SK-MEL-5 (cell line): Measurements from ENCODE around the gene ADCK1. TPM values are rescaled to one million over a fixed set of nuclear protein-coding genes. Genes with fewer than 3 reads are reported as not detected.
"Not testable (repeated sequence)": the region's sequence is repeated elsewhere in the genome, so short reads cannot be mapped to it uniquely, and the experiment has no call there.

Experiments
- DNase-seq: peaks from one replicate; pipeline ENCODE4 v3.0.0-alpha.2; 2016; ENCODE audit warnings: low read depth, low spot score
- in situ Hi-C: cut with HindIII; loops from 2 replicates; pipeline ENCODE4 v1.10.0; 2016; ENCODE audit warnings: low sequenced_read_pairs, high pct_unique_total_duplicates, low pct_unique_long_range_greater_than_20kb
- polyA plus RNA-seq, 2 experiments: library from polyadenylated mRNA; depleted of rRNA; stranded (reverse); fragments of >200 nt; gene quantifications; 2 replicates each; pipeline ENCODE4 v1.2.3, GENCODE V29; 2015
- total RNA-seq: library from RNA; depleted of rRNA; stranded (reverse); fragments of >200 nt; shearing (Covaris generic); gene quantifications from 2 replicates; pipeline ENCODE4 v1.2.3, GENCODE V29; 2014; rRNA removed

Gene ADCK1, protein sequence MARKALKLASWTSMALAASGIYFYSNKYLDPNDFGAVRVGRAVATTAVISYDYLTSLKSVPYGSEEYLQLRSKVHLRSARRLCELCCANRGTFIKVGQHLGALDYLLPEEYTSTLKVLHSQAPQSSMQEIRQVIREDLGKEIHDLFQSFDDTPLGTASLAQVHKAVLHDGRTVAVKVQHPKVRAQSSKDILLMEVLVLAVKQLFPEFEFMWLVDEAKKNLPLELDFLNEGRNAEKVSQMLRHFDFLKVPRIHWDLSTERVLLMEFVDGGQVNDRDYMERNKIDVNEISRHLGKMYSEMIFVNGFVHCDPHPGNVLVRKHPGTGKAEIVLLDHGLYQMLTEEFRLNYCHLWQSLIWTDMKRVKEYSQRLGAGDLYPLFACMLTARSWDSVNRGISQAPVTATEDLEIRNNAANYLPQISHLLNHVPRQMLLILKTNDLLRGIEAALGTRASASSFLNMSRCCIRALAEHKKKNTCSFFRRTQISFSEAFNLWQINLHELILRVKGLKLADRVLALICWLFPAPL
- 5.9 and 6.5 TPM in 2 replicates for total RNA-seq
- polyA plus RNA-seq (2015; cell fraction: cytosol; rRNA removed): 14.7 and 15.3 TPM in 2 replicates
- polyA plus RNA-seq (2015; cell fraction: nucleus; rRNA removed): 44.7 and 65.2 TPM in 2 replicates

DNA sequence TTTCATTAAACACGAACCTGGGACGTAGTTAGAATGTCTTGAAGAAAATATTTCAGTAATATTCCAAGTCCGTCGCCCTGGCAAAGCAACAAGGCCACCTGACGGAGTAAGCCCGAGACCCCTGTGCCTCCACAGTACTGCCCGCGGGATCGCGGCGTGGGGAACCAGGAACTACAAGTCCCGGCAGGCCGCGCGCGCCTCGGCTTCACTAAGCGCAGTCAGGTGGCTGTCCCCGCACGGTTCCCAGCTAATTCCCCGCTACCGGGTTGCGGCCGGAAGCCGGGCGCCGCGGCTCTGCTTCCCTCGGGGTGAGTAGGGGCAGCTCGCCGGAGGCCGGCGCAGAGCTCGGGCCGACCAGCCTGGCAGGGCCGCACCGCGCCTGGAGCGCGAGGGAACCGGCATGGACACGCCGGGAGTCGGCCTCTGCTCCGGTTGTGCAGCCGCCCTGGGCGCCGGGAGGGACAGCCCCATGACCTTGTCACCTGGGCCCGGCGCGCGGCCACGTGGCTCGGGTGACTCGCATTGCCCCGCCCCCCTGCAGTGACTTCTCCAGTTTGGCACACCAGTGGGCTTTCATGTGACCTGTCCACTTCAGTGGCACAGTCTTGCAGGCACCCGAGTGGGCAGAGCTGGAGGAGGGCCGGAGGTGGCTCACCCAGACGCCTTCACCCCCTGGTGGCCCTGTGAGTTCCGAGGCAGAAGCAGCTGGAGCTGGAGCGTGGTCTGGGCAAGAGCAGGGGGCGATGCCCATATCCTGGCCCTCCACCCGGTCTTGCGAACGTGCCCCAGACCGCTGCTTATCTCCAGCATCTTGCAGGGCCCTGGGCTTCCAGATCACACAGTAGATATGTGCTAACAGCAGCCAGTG, at the start of gene ADCK1:
Gene ADCK1, plus strand, starts transcription at position 247 of the 868 bp plus-strand sequence. CDS start 18,870 bp downstream, outside the sequence.
- DNase-seq: peak; percentile 83
- in situ Hi-C loops: no loop called here

DNA sequence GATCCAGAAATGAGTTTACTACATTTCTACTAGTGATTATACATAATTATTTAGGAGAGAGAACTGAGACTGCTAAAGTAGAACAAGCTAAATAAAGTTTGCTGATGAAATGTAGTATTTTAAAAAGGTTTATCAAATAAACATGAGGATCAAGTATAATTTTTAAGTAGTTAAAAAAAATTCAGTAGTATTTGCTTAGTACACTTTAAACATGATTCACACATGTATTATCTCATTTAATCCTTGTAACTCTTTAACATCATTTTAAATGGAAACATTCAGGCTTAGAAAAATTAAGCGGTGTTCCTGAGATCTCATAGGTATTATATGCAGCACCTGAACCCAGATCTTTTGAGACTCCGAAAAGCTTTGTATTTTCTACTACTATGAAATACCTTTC, 47.6 kb upstream of the ADCK1 start:
- in situ Hi-C loops: no loop called here
- no peak for DNase-seq

DNA sequence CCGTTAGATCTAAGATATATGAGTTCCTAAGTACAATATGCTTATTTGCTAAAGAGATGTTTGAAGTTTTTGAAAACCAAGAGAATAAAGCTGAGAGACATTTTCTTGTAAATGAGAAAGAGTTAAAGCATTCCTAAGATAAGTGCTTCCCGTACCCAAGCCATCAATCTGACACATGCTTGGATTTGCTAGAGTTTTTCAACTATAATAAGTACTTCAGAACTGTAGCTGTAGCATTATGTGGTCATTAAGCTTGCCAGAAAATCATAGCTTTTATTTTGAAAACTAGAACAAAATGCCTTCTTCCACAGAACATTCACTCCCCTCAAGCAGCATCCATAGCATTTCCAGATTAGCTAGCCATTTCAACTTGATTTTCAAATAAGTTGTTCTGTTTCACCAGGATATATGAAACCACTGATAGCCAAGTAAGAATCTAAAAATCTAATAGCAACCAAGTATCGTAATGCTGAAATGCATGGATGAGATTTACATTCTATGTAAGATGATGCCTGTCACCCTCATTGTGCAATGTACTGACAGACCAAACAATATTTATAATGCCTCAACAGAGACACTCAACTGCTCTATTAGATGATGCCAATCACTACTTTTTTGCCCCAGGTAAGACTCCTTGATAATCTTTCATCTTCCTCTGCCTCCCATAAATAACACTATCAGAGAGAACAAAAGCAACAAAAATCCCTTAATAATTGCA, 47.0 kb upstream of the ADCK1 start:
- no peak for DNase-seq
- in situ Hi-C loops: no loop called here

DNA sequence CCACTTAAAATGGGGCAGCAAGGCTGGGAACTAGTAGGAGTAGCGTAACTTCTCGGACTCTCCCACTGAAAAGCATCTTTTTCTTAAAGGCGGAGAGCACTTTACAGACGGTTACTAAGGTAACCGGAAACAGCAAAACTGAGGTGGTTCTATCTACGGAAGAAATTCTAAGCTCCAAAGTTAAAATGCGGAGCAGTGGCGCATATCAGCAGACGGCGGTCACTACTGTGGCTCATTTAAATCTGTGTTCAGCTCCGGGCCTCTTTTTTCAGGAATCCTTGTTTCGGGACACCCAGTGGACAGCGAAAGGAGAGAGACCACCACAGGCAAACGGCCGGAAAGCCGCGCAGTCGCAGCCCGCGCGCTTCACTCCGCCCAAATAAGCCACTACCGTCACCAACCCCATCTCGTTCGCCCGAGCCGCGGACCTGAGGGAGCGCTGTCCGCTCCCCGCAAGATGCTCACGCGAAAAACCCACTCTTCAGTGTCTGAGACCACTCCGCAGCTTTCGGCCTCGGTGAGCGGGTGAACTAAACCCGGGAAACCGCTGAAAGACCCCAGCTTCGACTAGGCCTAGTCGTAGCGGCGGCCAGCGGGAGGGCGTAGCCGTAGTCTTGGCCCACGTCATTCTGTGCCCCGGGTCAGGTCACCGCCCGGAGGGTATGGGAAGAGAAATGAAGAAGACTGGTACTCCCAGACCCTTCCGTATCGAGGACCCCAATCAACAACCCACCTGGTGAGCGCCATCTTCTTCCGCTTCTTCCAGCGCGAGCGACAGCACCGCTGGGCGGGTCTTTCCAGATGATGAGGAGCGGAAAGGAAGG, 39.3 kb upstream of the ADCK1 start, which contains the start of gene SNW1:
Gene SNW1, minus strand, starts transcription at position 776 of the 824 bp plus-strand sequence. Its CDS starts 29 bp downstream, at position 747.
- peak; percentile 94 for DNase-seq
- in situ Hi-C loops: no loop called here

DNA sequence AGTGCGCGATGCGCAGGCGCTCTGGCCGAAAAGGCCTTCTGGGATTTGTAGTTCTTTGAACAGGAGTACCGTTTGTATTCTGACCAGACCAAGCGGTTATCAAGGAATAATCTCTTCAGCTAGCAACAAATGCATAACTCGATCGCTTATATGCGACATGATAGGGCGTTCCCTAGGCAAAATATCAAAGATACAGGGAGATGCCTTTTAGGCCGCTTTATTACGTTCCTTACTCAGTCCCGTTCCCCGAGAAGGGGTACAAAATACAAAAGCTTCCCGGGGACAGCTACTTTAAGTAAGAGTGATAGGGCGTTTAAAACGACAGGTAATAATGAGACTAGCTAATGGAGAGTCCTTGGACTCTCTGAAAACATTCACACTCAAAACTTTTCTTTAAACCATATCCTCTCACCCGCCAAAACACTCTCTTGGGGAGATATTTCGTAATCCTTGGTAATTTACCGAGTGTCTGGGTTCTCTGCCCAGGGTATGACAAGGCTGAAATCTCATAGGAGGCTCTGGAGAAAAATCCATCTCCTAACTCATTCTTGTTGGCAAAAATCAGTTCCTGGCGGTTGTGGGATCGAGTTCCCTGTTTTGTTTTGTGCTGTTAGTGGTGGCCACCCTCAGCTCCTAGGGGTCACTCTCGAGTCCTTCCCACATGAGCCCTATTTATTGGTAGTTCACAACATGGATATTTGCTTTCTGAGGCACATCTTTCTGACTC, 38.5 kb upstream of the ADCK1 start:
- in situ Hi-C loops: no loop called here
- DNase-seq: peak; percentile 57

DNA sequence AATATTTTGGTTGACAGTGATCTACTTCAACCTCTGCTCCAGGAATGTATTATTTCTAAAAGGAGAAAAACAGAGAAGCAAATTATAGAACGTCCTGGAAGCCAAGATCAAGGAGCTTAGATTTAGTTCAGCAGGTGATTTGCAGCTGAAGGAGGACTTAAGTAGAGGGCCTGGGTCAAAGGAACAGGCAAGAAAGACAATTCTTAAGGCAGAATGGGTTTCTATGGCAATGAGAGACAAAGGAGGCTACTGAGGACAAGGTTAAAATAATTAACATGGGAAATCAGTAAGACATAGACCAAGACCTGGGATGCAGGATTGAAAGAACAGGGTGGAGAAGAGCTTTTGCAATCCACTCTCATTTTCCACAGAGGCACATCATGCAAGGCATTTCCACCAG, 36.6 kb upstream of the ADCK1 start:
- in situ Hi-C loops: no loop called here
- DNase-seq: no peak

DNA sequence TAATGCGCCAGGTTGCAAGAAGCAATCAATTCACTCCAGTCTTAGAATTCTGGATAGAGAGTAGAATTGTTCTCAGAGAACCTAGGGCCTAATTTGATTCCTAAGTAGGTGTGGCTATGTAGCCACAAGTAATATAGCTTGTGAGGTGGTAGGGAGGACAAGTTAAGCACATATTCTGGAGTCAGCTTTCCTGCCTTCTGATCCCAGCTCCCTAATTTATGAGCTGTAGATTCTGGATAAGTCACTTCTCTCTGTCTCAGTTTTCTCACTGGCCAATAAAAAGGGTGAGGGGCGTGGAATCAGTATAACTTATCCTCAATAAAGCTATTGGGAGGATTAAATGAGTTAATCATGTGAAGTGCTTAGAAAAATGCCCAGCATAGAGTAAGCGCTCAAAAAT, 35.9 kb upstream of the ADCK1 start:
- DNase-seq: no peak
- in situ Hi-C loops: no loop called here

DNA sequence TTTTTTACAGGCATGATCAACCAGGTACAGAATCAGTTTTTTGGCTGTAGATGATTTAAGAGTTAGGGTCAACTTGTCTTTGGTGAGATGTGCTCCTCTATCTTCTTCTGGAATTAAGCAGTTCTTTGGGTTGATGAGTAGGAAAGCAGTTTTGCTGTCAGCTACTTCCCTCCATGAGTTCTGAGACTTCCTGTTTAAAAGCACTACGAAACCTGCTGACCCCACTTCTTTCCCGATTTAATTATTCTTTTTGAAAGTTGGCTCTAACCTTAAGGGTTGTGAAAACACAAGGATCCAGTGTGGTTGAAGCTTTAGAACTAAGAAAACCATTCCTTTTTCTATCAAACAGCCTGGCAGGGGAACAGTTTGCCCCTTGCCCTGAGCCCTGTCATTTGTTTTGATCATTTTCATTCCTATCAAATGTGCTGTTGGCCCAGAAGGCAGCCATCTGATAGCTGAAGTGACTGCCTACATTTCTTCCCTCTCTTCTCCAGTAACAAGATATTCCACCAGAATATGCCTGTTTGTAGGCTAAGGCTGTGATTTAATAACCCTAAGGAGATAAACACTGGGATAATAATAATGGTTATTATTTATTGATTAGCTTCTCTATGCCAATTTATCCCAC, 31.4 kb upstream of the ADCK1 start:
- DNase-seq, in situ Hi-C loops: not testable (repeated sequence)

DNA sequence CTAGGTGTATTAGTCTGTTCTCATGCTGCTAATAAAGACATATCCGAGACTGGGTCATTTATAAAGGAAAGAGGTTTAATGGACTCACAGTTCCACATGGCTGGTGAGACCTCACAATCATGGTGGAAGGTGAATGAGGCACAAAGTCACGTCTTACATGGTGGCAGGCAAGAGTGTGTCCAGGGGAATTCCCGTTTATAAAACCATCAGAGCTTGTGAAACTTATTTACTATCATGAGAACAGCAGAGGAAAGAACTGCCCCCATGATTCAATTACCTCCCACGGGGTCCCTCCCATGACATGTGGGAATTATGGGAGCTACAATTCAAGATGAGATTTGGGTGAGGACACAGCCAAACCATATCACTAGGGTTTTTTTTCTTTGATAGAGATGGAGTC, 25.9 kb upstream of the ADCK1 start:
- in situ Hi-C loops, DNase-seq: not testable (repeated sequence)

DNA sequence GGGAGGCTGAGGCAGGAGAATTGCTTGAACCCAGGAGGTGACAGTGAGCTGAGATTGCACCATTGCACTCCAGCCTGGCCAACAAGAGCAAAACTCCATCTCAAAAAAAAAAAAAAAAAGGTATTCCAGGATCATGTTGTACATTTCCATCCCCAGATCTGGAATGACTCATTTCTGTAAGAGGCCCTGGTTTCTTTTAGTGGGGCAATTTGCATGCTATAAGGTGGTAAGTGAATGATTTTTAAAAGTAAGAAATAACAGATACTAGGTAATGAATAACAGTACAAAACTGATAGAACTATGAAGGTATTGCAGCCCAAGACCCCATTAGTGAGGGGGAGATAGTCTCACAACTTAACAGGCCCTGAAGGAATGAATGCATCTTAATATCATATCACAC, 17.7 kb upstream of the ADCK1 start:
- in situ Hi-C loops: no loop called here
- DNase-seq: no peak

DNA sequence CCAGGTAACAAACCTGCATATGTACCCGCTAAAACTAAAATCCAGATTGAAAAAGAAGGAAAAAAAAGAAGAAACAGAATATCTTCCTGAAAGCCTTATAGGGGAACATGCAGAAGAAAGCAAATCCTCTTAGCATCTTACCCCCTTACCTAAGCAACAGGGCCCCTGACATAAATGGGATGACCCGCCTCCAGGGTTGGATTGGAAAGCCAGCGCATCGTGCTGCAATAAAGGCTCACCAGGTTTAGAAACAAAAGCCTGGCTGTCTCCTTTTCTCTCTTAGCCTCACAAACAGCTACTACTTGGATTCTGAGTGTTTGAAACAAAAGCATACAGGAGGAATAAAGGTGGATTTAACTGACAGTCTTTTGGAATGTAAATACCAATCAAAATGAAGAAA, 13.8 kb upstream of the ADCK1 start:
- in situ Hi-C loops: no loop called here
- DNase-seq: no peak

DNA sequence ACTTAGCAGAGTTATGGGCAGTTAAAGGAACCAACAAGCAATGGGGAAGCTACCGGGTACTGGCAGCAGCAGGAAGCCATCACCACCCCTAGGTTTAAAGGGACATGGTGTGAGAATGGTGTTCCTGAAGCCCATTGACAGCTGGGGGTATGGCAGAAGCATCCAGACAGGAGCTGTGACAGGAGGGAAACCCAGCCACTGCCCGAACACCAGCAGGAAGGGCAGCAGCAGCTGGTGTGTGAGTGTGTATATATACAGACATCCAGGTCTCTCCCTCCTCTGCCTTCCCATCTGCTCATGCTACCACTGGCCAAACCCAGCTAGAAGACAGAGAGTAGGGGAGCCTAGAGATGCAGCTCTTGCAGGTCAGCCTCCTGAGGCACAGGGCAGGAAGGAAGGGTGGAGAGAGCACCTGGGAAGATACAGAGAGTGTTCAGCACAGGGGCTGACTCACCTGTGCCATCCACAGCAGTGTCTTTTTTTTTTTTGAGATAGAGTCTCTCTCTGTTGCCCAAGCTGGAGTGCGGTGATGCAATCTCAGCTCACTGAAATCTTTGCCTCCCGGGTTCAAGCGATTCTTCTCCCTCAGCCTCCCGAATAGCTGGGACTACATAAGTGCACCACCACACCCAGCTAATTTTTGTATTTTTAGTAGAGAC, 9.2 kb upstream of the ADCK1 start:
- DNase-seq: no peak
- in situ Hi-C loops: no loop called here

DNA sequence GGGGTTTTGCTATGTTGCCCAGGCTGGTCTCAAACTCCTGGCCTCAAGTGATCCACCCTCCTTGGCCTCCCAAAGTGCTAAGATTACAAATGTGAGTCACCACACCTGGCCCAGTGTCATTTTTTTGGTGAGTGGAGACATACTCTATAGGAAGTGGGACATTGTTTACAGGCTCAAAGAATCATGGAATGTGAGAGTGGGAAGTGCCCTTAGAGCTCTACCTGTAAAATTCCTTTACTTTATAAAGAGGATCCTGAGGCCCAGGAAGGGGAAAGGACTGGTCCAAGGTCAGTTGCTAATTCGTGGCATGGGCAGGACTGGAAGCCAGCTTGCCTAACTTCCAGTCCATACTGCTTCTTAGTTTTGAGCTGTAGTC, 8.7 kb upstream of the ADCK1 start:
- no peak for DNase-seq
- in situ Hi-C loops: no loop called here

DNA sequence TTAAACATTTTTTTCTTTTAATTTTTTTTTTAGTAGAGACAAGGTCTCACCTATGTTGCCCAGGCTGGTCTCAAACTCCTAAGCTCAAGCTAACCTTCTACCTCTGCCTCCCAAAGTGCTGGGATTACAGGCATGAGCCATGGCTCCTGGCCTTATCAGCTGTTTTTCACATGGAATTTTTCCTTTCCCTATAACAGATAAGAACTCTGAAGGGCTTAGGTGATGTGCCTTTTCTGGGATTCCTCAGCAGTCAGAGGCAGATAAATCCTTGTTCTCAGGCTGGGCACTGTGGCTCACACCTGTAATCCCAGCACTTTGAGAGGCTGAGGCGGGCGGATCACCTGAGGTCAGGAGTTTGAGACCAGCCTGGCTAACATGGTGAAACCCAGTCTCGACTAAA, 6.7 kb upstream of the ADCK1 start:
- DNase-seq, in situ Hi-C loops: not testable (repeated sequence)

DNA sequence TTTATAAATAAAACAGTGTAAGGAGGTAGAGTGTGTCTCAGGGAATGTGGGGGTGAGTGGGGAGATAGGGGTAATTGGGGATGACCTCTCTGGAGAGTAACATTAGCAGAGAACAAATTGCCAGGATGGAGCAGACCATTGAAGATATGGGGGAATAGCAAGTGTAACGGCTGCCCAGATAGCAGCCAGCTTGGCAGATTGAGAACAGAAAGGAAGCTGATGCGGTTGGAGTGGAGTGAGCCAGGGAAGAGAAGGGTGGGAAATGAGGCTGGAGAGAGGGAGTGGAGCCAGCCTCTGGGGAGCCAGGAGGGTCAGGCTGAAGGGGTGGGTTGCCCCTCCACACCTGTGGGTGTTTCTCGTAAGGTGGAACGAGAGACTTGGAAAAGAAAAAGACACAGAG, 5.6 kb upstream of the ADCK1 start:
- in situ Hi-C loops: no loop called here
- no peak for DNase-seq
